ENCODE data around the gene PGAP1. TPM values are rescaled to one million over a fixed set of nuclear protein-coding genes. Genes with fewer than 3 reads are reported as not detected.
A peak's percentile ranks its signal among the peaks of the same experiment; 100 is the strongest.

Gene PGAP1
- total RNA-seq, 2 donors from 2014 or later, result 39.2 to 43.6 TPM

DNA sequence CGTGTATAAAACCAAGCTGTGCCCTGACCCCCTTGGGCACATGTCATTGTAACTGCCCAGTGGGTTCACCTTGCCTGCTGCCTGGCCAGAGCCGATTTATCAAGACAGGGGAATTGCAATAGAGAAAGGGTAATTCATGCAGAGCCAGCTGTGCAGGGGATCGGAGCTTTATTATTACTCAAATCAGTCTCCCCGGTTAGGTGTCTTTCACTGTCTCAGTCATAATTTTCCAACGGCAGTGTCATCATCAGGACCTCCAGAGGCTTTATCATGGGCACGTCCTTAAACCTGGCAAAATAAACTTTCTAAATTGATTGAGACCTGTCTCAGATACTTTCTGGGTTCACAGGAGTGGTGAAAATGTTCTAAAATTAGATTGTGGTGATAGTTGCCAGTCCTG lies 29.6 kb upstream of the PGAP1 start:
- H3K36me3 Mint-ChIP-seq (ENCODE audit: low read depth), result no peaks in the 10 kb centered on the region
- Histone ChIP-seq H3K27me3 (ENCODE audit: control insufficient read depth, insufficient read depth, low read length, poor library complexity, severe bottlenecking) (no peaks in the 10 kb centered on the region), H3K27ac (ENCODE audit: low read depth, low read length) (no peak overlapping the region), H3K36me3 (ENCODE audit: control insufficient read depth, insufficient read depth, low read length) (no peaks in the 10 kb centered on the region), H3K9me3 (ENCODE audit: control insufficient read depth, low read length) (no peaks in the 10 kb centered on the region), H3K4me1 (ENCODE audit: control insufficient read depth, insufficient read depth, low read length) (peaks cover 3% of the 10 kb centered on the region), H3K9ac (ENCODE audit: extremely low read depth, low read length, poor library complexity, severe bottlenecking) (no peak overlapping the region), H3K4me3 (ENCODE audit: low read length) (peak overlapping the region; percentile 47)
- H3K27ac Mint-ChIP-seq, result peak overlapping the region; percentile 64
- WGBS, 2 experiments (ENCODE audit: insufficient coverage in 1 of 2, insufficient read length in 1 of 2), result 74 to 81% methylated on average over 3 to 6 of the region's 6 CpGs
- TF ChIP-seq, protein P1, sequence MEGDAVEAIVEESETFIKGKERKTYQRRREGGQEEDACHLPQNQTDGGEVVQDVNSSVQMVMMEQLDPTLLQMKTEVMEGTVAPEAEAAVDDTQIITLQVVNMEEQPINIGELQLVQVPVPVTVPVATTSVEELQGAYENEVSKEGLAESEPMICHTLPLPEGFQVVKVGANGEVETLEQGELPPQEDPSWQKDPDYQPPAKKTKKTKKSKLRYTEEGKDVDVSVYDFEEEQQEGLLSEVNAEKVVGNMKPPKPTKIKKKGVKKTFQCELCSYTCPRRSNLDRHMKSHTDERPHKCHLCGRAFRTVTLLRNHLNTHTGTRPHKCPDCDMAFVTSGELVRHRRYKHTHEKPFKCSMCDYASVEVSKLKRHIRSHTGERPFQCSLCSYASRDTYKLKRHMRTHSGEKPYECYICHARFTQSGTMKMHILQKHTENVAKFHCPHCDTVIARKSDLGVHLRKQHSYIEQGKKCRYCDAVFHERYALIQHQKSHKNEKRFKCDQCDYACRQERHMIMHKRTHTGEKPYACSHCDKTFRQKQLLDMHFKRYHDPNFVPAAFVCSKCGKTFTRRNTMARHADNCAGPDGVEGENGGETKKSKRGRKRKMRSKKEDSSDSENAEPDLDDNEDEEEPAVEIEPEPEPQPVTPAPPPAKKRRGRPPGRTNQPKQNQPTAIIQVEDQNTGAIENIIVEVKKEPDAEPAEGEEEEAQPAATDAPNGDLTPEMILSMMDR (conservative IDR thresholded peaks at IDR 0.05), result no peak
- DNase-seq, result no peak
- peaks cover 4% of the 10 kb centered on the region for H3K9me3 Mint-ChIP-seq
- peaks cover 42% of the 10 kb centered on the region for H3K4me1 Mint-ChIP-seq
- H3K4me3 Mint-ChIP-seq, result no peak overlapping the region
- H3K27me3 Mint-ChIP-seq (ENCODE audit: insufficient read depth), result no peaks in the 10 kb centered on the region

DNA sequence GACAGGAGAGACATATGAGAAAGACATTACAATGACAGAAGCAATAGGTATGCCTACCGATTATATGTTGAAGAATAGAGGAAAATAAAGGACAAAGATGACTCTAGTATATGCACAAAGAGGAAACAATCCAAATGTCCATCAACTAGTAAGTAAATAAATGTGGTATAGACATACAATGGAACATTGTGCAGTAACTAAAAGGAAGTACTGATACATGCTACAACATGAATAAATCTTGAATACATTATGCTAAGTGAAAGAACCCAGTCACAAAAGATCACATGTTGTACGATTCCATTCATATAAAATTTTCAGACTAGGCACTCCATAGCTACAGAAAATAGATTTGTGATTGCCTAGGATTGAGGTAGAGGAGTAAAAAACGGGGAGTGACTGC lies 28.5 kb upstream of the PGAP1 start:
- Mint-ChIP-seq H3K27me3 (ENCODE audit: insufficient read depth) (no peaks in the 10 kb centered on the region), H3K36me3 (ENCODE audit: low read depth) (no peaks in the 10 kb centered on the region), H3K27ac (no peak overlapping the region), H3K4me1 (peaks cover 41% of the 10 kb centered on the region), H3K4me3 (no peak overlapping the region), H3K9me3 (peaks cover 4% of the 10 kb centered on the region)
- no peak for DNase-seq
- TF ChIP-seq, protein P1 (conservative IDR thresholded peaks at IDR 0.05), result no peak
- Histone ChIP-seq H3K27ac (ENCODE audit: low read depth, low read length) (no peak overlapping the region), H3K36me3 (ENCODE audit: control insufficient read depth, insufficient read depth, low read length) (no peaks in the 10 kb centered on the region), H3K27me3 (ENCODE audit: control insufficient read depth, insufficient read depth, low read length, poor library complexity, severe bottlenecking) (no peaks in the 10 kb centered on the region), H3K4me1 (ENCODE audit: control insufficient read depth, insufficient read depth, low read length) (peaks cover 3% of the 10 kb centered on the region), H3K9me3 (ENCODE audit: control insufficient read depth, low read length) (no peaks in the 10 kb centered on the region), H3K4me3 (ENCODE audit: low read length) (no peak overlapping the region), H3K9ac (ENCODE audit: extremely low read depth, low read length, poor library complexity, severe bottlenecking) (no peak overlapping the region)
- 80 to 88% methylated on average over 1 to 2 of the region's 3 CpGs for whole genome bisulfite sequencing, 2 experiments (ENCODE audit: insufficient coverage in 1 of 2, insufficient read length in 1 of 2)

DNA sequence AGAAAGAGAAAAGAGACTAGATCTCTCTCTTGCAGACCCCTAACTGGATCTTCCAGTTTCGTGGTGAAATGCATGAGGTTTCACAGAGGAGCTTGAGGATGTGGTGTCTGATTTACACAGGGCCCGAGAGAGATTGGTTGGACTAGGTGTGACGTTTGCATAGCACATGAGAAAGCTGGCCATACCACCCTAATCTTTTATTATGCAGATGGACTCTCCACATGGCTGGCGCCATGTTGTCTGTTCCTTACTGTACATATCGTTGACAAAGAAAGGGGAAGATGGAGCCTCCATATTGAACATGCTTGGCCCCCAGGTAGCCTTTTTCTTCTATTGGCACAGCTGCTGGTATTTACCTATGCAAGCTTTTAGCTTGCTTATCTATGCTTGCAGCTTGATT lies 27.5 kb upstream of the PGAP1 start:
- H3K4me1 ChIP-seq (ENCODE audit: control insufficient read depth, insufficient read depth, low read length), result peaks cover 3% of the 10 kb centered on the region
- no peak overlapping the region for H3K9ac ChIP-seq (ENCODE audit: extremely low read depth, low read length, poor library complexity, severe bottlenecking)
- no peak for DNase-seq
- H3K27ac ChIP-seq (ENCODE audit: low read depth, low read length), result no peak overlapping the region
- H3K4me1 Mint-ChIP-seq, result peaks cover 41% of the 10 kb centered on the region
- no peaks in the 10 kb centered on the region for H3K36me3 ChIP-seq (ENCODE audit: control insufficient read depth, insufficient read depth, low read length)
- H3K4me3 ChIP-seq (ENCODE audit: low read length), result no peak overlapping the region
- TF ChIP-seq, protein P1 (conservative IDR thresholded peaks at IDR 0.05), result no peak
- peaks cover 6% of the 10 kb centered on the region for H3K9me3 Mint-ChIP-seq
- no peaks in the 10 kb centered on the region for H3K27me3 Mint-ChIP-seq (ENCODE audit: insufficient read depth)
- H3K4me3 Mint-ChIP-seq, result no peak overlapping the region
- H3K27me3 ChIP-seq (ENCODE audit: control insufficient read depth, insufficient read depth, low read length, poor library complexity, severe bottlenecking), result no peaks in the 10 kb centered on the region
- no peaks in the 10 kb centered on the region for H3K36me3 Mint-ChIP-seq (ENCODE audit: low read depth)
- WGBS, 2 experiments (ENCODE audit: insufficient coverage in 1 of 2, insufficient read length in 1 of 2), result 79 to 85% methylated on average over 2 to 5 of the region's 5 CpGs
- H3K9me3 ChIP-seq (ENCODE audit: control insufficient read depth, low read length), result peaks cover 1% of the 10 kb centered on the region
- no peak overlapping the region for H3K27ac Mint-ChIP-seq
